CD14-positive monocyte (primary cell): Measurements from ENCODE around the gene KATNIP. TPM values are rescaled to one million over a fixed set of nuclear protein-coding genes. Genes with fewer than 3 reads are reported as not detected.
A peak's percentile ranks its signal among the peaks of the same experiment; 100 is the strongest.

Experiments
- DNase-seq, 3 donors: peaks; one replicate each; pipeline ENCODE4 v3.0.0-alpha.2; 2011 to 2022
- H2AFZ ChIP-seq: 2 replicates; pipeline ENCODE4 v1.6.0; 2012; ENCODE audit warnings: mild to moderate bottlenecking, low read depth, low read length, inconsistent platforms; ENCODE audit not compliant: insufficient read depth, poor library complexity, severe bottlenecking
- H3K27ac ChIP-seq, 2 donors: 1 replicate in 1 of 2; 2 replicates in 1 of 2; pipeline ENCODE4 v1.5.1; 2012 to 2013; ENCODE audit warnings: low read length in 2 of 2, control low read depth in 1 of 2, inconsistent platforms in 1 of 2, low read depth in 1 of 2, mild to moderate bottlenecking in 1 of 2
- H3K27me3 ChIP-seq, 2 donors: one replicate each; pipeline versions ENCODE4 v1.6.0 to v1.6.1; 2011 to 2013; ENCODE audit warnings: low read length in 2 of 2; ENCODE audit not compliant: control insufficient read depth in 2 of 2, insufficient read depth in 2 of 2
- H3K36me3 ChIP-seq, 2 donors: replicated peaks in 1 of 2; 1 replicate in 1 of 2; 2 replicates in 1 of 2; pipeline versions ENCODE4 v1.5.1 to v1.6.1; 2012 to 2013; ENCODE audit warnings: low read length in 2 of 2, control low read depth in 1 of 2, inconsistent platforms in 1 of 2, mild to moderate bottlenecking in 1 of 2; ENCODE audit not compliant: insufficient read depth in 2 of 2, control insufficient read depth in 1 of 2
- H3K4me1 ChIP-seq, 2 donors: 1 replicate in 1 of 2; 2 replicates in 1 of 2; pipeline versions ENCODE4 v1.5.1 to v1.6.1; 2012 to 2013; ENCODE audit warnings: low read length in 2 of 2, control low read depth in 1 of 2, inconsistent platforms in 1 of 2, mild to moderate bottlenecking in 1 of 2, moderate library complexity in 1 of 2; ENCODE audit not compliant: insufficient read depth in 2 of 2, control insufficient read depth in 1 of 2
- H3K4me2 ChIP-seq: replicated peaks from 2 replicates; pipeline ENCODE3; 2012; ENCODE audit warnings: low read length, moderate library complexity, mild to moderate bottlenecking; ENCODE audit not compliant: poor library complexity, severe bottlenecking; ENCODE audit errors: extremely low read depth
- H3K4me3 ChIP-seq, 3 experiments: fragments of 200-600 bp in 1 of 3; sonication (generic) in 1 of 3; replicated peaks in 1 of 3; 1 replicate in 2 of 3; 2 replicates in 1 of 3; pipeline ENCODE4 v1.5.1; 2011 to 2013; ENCODE audit warnings: low read length in 3 of 3, mild to moderate bottlenecking in 3 of 3, control low read depth in 2 of 3, low read depth in 2 of 3, inconsistent platforms in 1 of 3, moderate library complexity in 1 of 3
- H3K79me2 ChIP-seq: 2 replicates; pipeline ENCODE4 v1.6.0; 2012; ENCODE audit warnings: mild to moderate bottlenecking, control low read depth, inconsistent platforms, low read length, moderate library complexity; ENCODE audit not compliant: insufficient read depth
- H3K9ac ChIP-seq: 2 replicates; pipeline ENCODE4 v1.6.0; 2017; ENCODE audit warnings: low read length, mild to moderate bottlenecking; ENCODE audit not compliant: insufficient read depth, poor library complexity, severe bottlenecking
- H3K9me3 ChIP-seq, 2 donors: replicated peaks in 1 of 2; 1 replicate in 1 of 2; 2 replicates in 1 of 2; pipeline versions ENCODE4 v1.5.1 to v1.6.1; 2012 to 2013; ENCODE audit warnings: low read length in 2 of 2, control low read depth in 1 of 2; ENCODE audit not compliant: control insufficient read depth in 1 of 2, insufficient read depth in 1 of 2
- H4K20me1 ChIP-seq: 2 replicates; pipeline ENCODE4 v1.6.0; 2012; ENCODE audit warnings: mild to moderate bottlenecking, low read length, control low read depth, moderate library complexity; ENCODE audit not compliant: insufficient read depth
- H3K27ac Mint-ChIP-seq, 7 donors: one replicate each; pipeline ENCODE4 v1.8.0; 2020; ENCODE audit warnings: mild to moderate bottlenecking in 7 of 7, mixed read lengths in 7 of 7, moderate library complexity in 6 of 7, inconsistent platforms in 2 of 7
- H3K27me3 Mint-ChIP-seq, 3 donors: one replicate each; pipeline ENCODE4 v1.8.0; 2021 to 2022; ENCODE audit warnings: low read depth in 3 of 3, mild to moderate bottlenecking in 3 of 3, mixed read lengths in 3 of 3, moderate library complexity in 3 of 3, inconsistent platforms in 1 of 3
- H3K36me3 Mint-ChIP-seq, 2 donors: one replicate each; pipeline ENCODE4 v1.8.0; 2020; ENCODE audit warnings: mixed read lengths in 2 of 2, inconsistent platforms in 1 of 2, mild to moderate bottlenecking in 1 of 2
- H3K4me1 Mint-ChIP-seq: one replicate; pipeline ENCODE4 v1.8.0; 2020; ENCODE audit warnings: mild to moderate bottlenecking, mixed read lengths
- H3K4me3 Mint-ChIP-seq, 2 donors: one replicate each; pipeline ENCODE4 v1.8.0; 2020; ENCODE audit warnings: mild to moderate bottlenecking in 2 of 2, mixed read lengths in 2 of 2, moderate library complexity in 1 of 2
- H3K9me3 Mint-ChIP-seq, 7 donors: one replicate each; pipeline ENCODE4 v1.8.0; 2020 to 2022; ENCODE audit warnings: mixed read lengths in 7 of 7, mild to moderate bottlenecking in 6 of 7, moderate library complexity in 6 of 7, inconsistent platforms in 2 of 7
- CTCF ChIP-seq: fragments of 200-600 bp; IDR thresholded peaks from one replicate; pipeline ENCODE4 v1.8.0; 2022; ENCODE audit warnings: antibody characterized with exemption, mild to moderate bottlenecking
- WGBS: methylation state at CpG from one replicate; pipeline ENCODE4 v1.1.5; 2013; ENCODE audit warnings: missing lambda C conversion rate; ENCODE audit not compliant: insufficient coverage; 5-methylcytosine and 5-hydroxymethylcytosine counted together
- intact Hi-C, 2 donors: fragments of 100-400 bp; cut with micrococcal nuclease; formaldehyde crosslinking; loops; one replicate each; pipeline versions ENCODE4 v1.15.0 to v1.15.1; 2023
- polyA plus RNA-seq, 3 donors: library from polyadenylated mRNA; depleted of rRNA in 1 of 3; unstranded in 2 of 3; stranded (reverse) in 1 of 3; fragments of 300-500 nt in 2 of 3; fragments of >200 nt in 1 of 3; fragmentation: Illumina TruSeq in 2 of 3; gene quantifications; 1 replicate in 2 of 3; 2 replicates in 1 of 3; pipeline ENCODE4 v1.2.3, GENCODE V29; 2012 to 2021

The KATNIP gene
- polyA plus RNA-seq, 3 donors: 2.4 to 28.0 (median 5.0) TPM

- 98% methylated on average over 12 of the region's 17 CpGs for WGBS
- TF ChIP-seq CTCF: no peak
- peaks cover 94 to 100% of the 10 kb centered on the region in 2 donors for H3K36me3 ChIP-seq
- intact Hi-C loops: no loop called here
- H3K27ac Mint-ChIP-seq: no peak overlapping the region
- no peak overlapping the region for H3K4me3 ChIP-seq
- no peaks in the 10 kb centered on the region for H3K9me3 Mint-ChIP-seq
- H3K4me3 Mint-ChIP-seq: no peak overlapping the region
- H3K9ac ChIP-seq: no peak overlapping the region
- DNase-seq: no peak
- H3K4me1 ChIP-seq: no peaks in the 10 kb centered on the region
- no peaks in the 10 kb centered on the region for H3K79me2 ChIP-seq
- H3K27me3 ChIP-seq: no peaks in the 10 kb centered on the region
- H2AFZ ChIP-seq: no peak overlapping the region
- peaks cover 95 to 99% of the 10 kb centered on the region in 2 donors for H3K36me3 Mint-ChIP-seq
- no peaks in the 10 kb centered on the region for H3K4me1 Mint-ChIP-seq
- no peak overlapping the region for H3K27ac ChIP-seq
- H3K9me3 ChIP-seq: no peaks in the 10 kb centered on the region
- peaks cover 0 to 3% (median 1%) of the 10 kb centered on the region in 3 donors for H3K27me3 Mint-ChIP-seq
- H3K4me2 ChIP-seq: no peak overlapping the region
- H4K20me1 ChIP-seq: no peaks in the 10 kb centered on the region
Observed at GRCh38 chr16:27506771-27507170, 43.2 kb upstream of the KATNIP start.

DNA sequence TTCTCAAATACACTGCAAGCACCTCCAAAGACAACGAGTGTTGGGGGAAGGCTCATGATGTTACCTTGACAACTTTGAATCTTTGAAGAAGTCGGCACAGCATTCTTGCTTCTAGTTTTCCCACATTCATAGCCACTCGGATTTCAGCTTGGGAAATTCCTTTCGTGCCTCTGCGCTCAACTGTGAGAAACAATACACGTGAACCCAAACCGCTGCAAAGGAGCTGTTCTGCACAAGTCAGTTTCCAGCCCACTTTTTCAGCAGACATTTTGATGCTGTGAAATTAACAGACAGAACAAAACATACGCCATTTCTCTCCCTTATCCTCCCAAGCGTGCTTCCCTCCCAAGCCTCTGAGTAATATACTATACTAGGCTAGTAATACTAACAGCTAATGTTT, 41.5 kb upstream of the KATNIP start:
- no peak overlapping the region for H3K4me3 ChIP-seq
- H3K36me3 ChIP-seq: peaks cover 80 to 100% of the 10 kb centered on the region in 2 donors
- no peak overlapping the region for H2AFZ ChIP-seq
- Mint-ChIP-seq H3K27ac (peak overlapping the region in 1 of 7 donors; percentile 54), H3K9me3 (no peaks in the 10 kb centered on the region), H3K27me3 (peaks cover 0 to 3% (median 1%) of the 10 kb centered on the region in 3 donors), H3K4me1 (no peaks in the 10 kb centered on the region), H3K4me3 (no peak overlapping the region), H3K36me3 (peaks cover 94 to 97% of the 10 kb centered on the region in 2 donors)
- H4K20me1 ChIP-seq: no peaks in the 10 kb centered on the region
- no peaks in the 10 kb centered on the region for H3K79me2 ChIP-seq
- no peak overlapping the region for H3K9ac ChIP-seq
- H3K4me1 ChIP-seq: no peaks in the 10 kb centered on the region
- no peak for DNase-seq
- H3K4me2 ChIP-seq: no peak overlapping the region
- no peak overlapping the region for H3K27ac ChIP-seq
- TF ChIP-seq CTCF: no peak
- no peaks in the 10 kb centered on the region for H3K9me3 ChIP-seq
- H3K27me3 ChIP-seq: no peaks in the 10 kb centered on the region
- intact Hi-C loops: no loop called here
- WGBS: 100% methylated on average over 1 of the region's 9 CpGs
